ENCODE measurements around the gene ERI3.
"Not testable (repeated sequence)": the region's sequence is repeated elsewhere in the genome, so short reads cannot be mapped to it uniquely, and the experiment has no call there.

ERI3 gene

DNA sequence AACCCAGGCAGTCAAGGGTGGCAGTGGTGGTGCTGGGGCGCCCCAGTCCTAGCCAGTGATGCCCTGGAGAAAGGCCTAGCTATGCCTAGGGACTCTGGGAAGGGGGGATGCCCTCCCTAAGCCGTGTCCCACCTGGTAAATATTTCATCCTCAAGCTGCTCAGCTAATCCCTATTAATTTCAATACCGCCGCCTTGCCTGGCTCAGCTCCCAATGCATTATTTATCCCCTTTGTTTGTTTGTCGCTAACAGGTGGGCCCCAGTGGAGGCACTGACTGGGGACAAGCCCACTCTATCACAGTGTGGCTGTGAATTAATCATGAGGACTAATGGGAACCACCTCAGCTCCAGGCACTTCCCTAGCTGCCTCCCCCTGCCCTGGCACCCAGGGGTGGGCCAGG, 119.2 kb downstream of the ERI3 start:
- no peak for DNase-seq (ENCODE audit: low read depth)

- no peak for DNase-seq (ENCODE audit: low read depth)
These were observed 121.5 kb downstream of the ERI3 start for GRCh38 chr1:44233593-44233992.

DNA sequence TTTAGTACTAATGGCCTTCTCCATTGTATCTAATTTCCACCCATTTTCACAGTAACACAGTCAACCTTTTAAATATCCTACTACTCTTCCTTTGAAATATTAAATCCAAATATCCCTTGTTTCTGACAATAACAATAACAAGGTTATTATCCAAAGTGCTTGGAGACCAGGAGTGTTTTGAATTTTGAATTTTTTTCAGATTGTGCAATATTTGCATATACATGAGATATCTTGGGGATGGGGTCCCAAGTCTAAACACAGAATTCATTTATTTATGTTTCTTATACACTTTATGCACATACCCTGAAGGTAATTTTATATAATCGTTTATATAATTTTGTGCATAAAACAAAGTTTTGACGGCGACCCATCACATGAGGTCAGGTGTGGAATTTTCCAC, 124.3 kb downstream of the ERI3 start:
- no peak for DNase-seq (ENCODE audit: low read depth)

DNA sequence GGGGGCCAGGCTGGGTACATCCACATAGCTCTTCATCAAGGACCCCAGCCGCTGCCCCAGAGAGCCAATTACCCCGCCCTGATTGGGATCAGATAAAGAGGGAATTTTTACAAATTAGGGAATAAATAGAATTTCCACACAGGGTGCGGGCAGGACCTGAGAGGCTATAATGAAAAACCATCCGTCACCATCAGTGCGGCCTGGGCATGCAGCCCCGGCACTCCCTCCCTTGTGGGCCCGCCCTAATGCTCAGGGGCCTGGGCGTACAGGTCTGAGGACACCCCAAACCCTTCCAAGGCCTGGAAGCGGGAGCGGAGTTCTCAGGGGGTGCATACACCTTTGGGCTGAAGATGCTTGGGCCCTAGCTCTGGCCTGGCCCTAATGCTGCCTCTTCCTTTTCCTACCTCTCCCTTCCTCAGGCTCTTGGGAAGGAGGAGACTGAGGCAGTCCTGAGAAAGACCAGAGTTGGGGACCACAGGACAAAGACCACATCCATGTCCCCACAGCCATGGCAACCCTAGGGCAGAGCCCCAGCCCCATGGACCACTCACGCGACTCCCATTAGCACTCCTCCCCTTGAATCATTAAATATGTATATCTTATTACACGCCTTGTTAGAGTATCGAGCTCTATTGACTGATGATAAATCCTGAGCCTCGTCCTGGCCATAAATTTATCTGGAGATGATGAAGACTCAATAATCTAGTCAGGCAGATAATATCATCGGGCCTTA, 125.5 kb downstream of the ERI3 start:
- DNase-seq (ENCODE audit: low read depth) = no peak

DNA sequence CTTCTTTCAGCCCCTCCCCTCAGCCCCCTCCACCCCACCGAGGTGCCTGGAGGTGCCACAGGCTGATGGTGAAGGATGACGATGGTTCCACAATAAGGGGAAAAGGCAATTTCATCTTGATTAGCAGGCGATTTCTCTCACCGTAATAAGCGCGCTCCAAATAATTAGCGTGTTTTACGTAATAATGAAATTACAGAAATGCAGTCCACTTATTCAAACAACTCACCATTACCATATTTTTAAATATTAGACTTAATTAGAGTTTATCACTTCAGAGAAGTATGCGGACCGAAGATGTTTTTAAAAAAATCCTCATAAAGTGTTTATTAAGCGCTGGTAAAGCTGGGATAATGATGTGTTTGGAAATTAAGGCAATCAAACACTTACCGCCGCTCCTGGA, 126.8 kb downstream of the ERI3 start:
- no peak for DNase-seq (ENCODE audit: low read depth)

- no peak for DNase-seq (ENCODE audit: low read depth)
These were observed 127.8 kb downstream of the ERI3 start for GRCh38 chr1:44227211-44227610.

GRCh38 chr1:44225761-44226160, 129.3 kb downstream of the ERI3 start:
- DNase-seq (ENCODE audit: low read depth) = no peak

- DNase-seq (ENCODE audit: low read depth) = no peak
These were observed 131.9 kb downstream of the ERI3 start for GRCh38 chr1:44223187-44223610.

- no peak for DNase-seq (ENCODE audit: low read depth)
These were observed 132.5 kb downstream of the ERI3 start for GRCh38 chr1:44222397-44223186.

DNA sequence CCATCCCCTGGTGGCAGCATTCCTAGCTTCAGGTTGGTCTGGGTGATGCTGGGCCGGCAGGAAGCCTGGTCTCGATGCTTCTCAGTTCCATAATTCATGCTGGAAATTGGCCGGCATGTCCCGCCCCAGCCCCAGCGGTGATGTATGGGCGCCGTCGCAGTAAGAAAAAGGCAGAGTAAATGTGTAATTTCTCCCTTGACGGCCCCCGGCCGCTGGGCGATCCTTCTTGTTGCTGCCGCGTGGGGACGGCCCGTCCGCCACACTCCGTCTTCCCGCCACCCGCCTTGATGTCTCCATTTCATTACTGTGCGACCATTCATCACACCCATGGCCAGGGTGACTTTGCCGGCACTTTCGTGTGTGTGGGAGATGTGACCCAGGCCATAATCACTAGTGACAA, 133.3 kb downstream of the ERI3 start:
- DNase-seq (ENCODE audit: low read depth) = no peak

- DNase-seq (ENCODE audit: low read depth) = no peak
These were observed 134.3 kb downstream of the ERI3 start for GRCh38 chr1:44220755-44221154.

- no peak for DNase-seq (ENCODE audit: low read depth)
These were observed 134.9 kb downstream of the ERI3 start for GRCh38 chr1:44220001-44220751.

- DNase-seq (ENCODE audit: low read depth) = no peak
These were observed 135.8 kb downstream of the ERI3 start for GRCh38 chr1:44219301-44219626.

DNA sequence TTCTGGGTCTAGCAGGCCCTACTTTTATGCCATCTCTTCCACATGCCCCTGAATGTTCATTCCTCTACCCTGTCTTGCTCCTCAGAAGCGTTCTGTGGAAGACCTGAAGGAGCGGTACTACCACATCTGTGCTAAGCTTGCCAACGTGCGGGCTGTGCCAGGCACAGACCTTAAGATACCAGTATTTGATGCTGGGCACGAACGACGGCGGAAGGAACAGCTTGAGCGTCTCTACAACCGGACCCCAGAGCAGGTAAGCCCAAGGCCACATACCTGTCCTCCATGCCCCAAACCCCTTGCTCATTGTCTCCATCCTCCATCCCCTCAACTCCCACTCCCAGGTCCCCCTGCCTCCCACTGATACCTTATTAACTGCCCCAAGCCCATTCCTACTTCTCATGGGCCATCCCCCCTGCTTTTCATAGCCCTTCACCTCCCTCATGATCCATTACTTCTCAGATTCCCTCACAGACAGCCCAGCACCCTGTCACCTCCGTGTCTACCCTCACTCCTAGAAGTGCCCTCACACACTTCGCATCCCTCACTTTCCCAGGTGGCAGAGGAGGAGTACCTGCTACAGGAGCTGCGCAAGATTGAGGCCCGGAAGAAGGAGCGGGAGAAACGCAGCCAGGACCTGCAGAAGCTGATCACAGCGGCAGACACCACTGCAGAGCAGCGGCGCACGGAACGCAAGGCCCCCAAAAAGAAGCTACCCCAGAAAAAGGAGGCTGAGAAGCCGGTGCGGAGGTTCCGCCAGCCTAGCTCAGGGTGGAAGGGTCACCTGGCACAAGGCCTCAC, 136.4 kb downstream of the ERI3 start:
- DNase-seq (ENCODE audit: low read depth) = no peak

GRCh38 chr1:44217809-44218410, 137.1 kb downstream of the ERI3 start:
- DNase-seq (ENCODE audit: low read depth) = no peak

DNA sequence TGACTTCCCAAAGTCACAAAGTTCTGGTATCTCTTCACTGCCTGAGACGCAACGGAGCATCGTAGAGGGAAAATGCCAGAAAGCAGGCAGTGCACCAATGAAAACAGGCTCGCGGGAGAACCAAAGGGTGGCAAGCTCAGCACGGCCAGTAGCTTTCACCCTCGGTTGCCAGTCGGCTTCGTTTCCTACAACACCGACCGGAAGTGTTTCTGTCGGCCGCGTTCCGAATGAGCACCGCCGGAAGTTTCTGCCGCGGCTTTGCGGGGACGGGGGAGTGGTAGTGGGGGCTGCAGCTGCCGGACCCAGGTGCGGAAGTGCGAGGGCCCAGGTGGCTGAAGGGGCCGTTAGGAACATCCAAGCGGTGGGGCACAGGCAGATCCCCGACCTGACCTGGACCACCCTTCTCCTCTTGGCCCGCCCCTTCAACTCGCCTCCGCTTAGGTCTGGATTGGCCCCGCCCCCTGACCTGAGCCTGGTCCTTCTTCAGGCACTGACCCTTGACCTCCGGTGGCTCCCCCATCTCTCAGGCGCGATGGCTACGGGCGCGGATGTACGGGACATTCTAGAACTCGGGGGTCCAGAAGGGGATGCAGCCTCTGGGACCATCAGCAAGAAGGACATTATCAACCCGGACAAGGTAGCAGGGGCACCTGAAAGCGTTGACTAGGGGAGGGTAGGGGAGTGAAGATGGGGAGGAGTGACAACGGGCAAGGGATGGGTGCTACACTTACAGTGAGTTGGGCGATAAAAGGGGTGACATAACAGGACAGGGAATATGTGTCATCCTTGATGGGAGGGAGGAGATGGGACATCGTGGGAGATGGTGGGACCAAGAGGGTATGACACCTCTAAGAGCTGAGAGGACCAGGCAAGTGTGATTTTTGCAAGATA, 141.6 kb downstream of the ERI3 start, which contains the start of gene DMAP1:
Gene DMAP1 (plus strand): TSS at position 250 of the 891 bp plus-strand sequence. CDS start 283 bp downstream, at position 533.
- DNase-seq (ENCODE audit: low read depth) = no peak

DNA sequence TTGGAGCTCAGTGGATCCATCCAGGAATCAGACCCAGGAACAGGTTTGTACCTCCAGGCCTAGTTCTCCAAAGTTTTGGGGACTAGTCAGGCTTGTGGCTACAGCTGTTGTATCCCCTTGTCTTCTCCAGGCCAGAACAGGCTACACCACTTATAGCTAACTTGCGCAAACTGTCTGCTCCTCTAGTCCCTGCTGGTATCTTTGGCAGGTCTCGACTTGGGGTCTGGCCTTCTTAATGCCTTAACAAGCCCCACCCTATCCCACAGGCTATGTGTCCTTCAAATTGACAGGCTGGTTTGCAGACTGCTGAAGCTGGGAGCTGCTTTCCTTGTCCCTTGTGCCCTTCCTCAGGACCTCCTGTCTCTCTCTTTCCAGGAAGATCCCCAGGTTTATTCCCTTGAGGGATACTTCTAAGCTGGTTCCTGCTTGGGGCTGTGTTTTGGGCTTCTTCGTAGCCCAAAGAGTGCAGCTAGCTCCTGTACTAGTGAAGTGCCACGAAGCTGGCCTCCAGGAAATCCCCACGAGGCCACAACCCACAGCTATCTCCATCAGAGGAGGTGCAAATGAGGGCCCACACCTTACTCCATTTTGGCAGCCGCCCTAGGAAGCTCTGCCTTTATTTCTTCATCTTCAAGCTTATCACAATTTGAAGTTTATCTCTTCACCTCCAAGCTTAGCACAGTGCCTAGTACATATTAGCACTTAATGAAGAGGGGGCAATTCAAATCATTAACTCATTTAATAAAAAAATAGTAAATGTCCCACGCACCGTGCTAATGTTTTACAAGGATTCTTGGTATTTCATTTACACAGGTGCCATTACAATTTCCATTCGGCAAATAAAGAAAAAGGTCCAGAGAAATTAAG, 142.5 kb downstream of the ERI3 start:
- no peak for DNase-seq (ENCODE audit: low read depth)

GRCh38 chr1:44210595-44210994, 144.5 kb downstream of the ERI3 start:
- no peak for DNase-seq (ENCODE audit: low read depth)

DNA sequence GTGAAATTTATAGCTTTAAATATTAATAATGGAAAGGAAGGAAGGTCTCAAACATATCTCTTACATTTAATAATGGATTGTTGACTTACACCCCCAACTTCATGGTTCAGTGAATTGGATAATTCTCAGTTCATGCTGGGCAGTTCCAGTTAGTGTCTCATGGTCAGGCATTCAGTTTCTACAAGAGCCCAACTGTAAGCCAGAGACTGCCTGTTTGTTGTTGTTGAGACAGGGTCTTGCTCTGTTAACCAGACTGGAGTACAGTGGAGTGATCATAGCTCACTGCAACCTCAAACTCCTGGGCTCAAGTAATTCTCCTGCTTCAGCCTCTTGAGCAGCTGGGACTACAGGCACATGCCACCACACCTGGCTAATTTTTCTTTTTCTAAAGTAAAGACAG, 146.8 kb downstream of the ERI3 start:
- DNase-seq (ENCODE audit: low read depth) = no peak

DNA sequence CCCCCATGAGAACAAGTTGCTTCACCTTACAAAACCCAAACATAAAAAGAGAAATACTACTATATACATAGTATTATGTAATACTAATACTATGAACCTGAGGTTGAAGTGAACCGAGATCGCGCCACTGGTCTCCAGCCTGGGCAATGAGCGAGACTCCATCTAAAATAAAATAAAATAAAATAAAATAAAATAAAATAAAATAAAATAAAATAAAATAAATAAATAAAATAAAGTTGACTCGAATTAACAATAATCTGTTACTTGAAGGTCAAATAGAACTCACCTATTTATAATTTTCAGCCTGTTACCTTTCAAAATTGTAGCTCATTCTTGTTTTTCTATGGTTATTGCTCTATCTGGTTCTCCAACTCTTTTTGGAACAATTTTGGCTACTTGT, 148.5 kb downstream of the ERI3 start:
- DNase-seq (ENCODE audit: low read depth) = not testable (repeated sequence)

Data from GM04503 (cell line).